Measurements from ENCODE around the gene DIP2C. TPM values are rescaled to one million over a fixed set of nuclear protein-coding genes. Genes with fewer than 3 reads are reported as not detected.
A peak's percentile ranks its signal among the peaks of the same experiment; 100 is the strongest.

Gene DIP2C
- total RNA-seq, 1 donor from 2014 or later = 16.7 TPM

DNA sequence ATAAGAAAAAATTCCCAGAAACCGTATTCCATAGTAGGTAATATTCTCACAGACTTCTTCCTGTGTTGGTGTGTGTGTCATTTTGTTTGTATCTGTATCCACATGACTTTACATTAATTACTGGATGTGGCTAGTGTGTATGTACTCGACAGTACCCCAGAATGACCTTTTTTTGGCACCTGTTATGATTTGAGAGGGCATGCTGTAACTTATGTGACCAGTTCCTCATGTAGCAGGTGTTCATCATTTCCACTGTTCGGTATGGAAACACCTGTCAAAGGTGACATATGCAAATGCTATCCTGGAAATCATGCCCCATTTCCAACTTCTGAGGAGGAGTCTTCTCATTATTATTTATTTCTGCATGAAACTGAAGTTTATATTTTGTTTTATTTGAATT lies 464.9 kb downstream of the DIP2C start:
- no peak for DNase-seq

Small RNAs within 50 kb of the gene (small RNA-seq; reads per million reads assigned to genes)
- gene MIR5699 (ENCODE audit: low replicate concordance) = 0.57 reads per million, percentile 66 among the genes with 10 or more reads in this experiment
- not detected for gene RN7SL754P (ENCODE audit: low replicate concordance)
- gene RNA5SP298 (ENCODE audit: low replicate concordance) = 0.09 reads per million

Other genes starting within 250 kb of the DIP2C start
- 36.5 TPM for gene LARP4B, start 242.0 kb upstream of the DIP2C start, total RNA-seq